ENCODE measurements around the gene GALNTL6.

DNA sequence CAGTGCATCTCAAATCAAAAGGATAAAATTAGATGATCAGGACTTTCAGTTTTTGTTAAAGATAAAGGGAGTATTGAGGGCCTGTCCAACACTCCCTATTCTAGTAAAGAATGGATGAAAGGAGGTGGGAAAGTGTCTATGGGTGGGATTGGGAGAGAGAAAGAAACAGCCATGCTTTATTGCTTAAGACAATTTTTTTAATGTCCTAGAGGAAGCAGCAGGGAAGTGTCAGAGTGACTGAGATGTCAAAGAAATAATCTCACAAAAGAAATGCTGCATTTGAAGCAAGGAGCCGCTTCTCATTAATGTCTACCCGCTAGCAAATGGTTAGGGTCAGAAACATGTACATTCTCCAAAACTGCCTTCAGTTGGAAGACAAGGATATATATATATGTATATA is 1238.0 kb downstream of the GALNTL6 start:
- TF ChIP-seq, protein P1, sequence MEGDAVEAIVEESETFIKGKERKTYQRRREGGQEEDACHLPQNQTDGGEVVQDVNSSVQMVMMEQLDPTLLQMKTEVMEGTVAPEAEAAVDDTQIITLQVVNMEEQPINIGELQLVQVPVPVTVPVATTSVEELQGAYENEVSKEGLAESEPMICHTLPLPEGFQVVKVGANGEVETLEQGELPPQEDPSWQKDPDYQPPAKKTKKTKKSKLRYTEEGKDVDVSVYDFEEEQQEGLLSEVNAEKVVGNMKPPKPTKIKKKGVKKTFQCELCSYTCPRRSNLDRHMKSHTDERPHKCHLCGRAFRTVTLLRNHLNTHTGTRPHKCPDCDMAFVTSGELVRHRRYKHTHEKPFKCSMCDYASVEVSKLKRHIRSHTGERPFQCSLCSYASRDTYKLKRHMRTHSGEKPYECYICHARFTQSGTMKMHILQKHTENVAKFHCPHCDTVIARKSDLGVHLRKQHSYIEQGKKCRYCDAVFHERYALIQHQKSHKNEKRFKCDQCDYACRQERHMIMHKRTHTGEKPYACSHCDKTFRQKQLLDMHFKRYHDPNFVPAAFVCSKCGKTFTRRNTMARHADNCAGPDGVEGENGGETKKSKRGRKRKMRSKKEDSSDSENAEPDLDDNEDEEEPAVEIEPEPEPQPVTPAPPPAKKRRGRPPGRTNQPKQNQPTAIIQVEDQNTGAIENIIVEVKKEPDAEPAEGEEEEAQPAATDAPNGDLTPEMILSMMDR (optimal IDR thresholded peaks at IDR 0.05 in 1 of 3, IDR thresholded peaks at IDR 0.05 in 1 of 3, conservative IDR thresholded peaks at IDR 0.05 in 1 of 3; ENCODE audit: extremely low read depth in 1 of 3, insufficient read depth in 2 of 3, low read length in 3 of 3): no peak
- TF ChIP-seq EZH2 (IDR thresholded peaks at IDR 0.05; ENCODE audit: low read length): no peak

Measured in keratinocyte (primary cell).